ENCODE data around the gene NEGR1.

NEGR1 gene

GRCh38 chr1:71566413-71566812 lies 715.9 kb downstream of the NEGR1 start:
- no peak for DNase-seq (ENCODE audit: low read depth in 2 of 2)

- no peak for DNase-seq (ENCODE audit: low read depth in 2 of 2)
Observed at GRCh38 chr1:71565831-71566230, 716.5 kb downstream of the NEGR1 start.

- DNase-seq (ENCODE audit: low read depth in 2 of 2), result no peak
Observed at GRCh38 chr1:71565262-71565661, 717.1 kb downstream of the NEGR1 start.

- no peak for DNase-seq (ENCODE audit: low read depth in 2 of 2)
Observed at GRCh38 chr1:71562298-71562697, 720.0 kb downstream of the NEGR1 start.

- DNase-seq (ENCODE audit: low read depth in 2 of 2), result no peak
Observed at GRCh38 chr1:71561729-71562128, 720.6 kb downstream of the NEGR1 start.

GRCh38 chr1:71561206-71561605 lies 721.1 kb downstream of the NEGR1 start:
- no peak for DNase-seq (ENCODE audit: low read depth in 2 of 2)

- DNase-seq (ENCODE audit: low read depth in 2 of 2), result no peak
Observed at GRCh38 chr1:71559880-71560279, 722.5 kb downstream of the NEGR1 start.

GRCh38 chr1:71557138-71557537 lies 725.2 kb downstream of the NEGR1 start:
- DNase-seq (ENCODE audit: low read depth in 2 of 2), result no peak

GRCh38 chr1:71548398-71548890 lies 733.9 kb downstream of the NEGR1 start:
- no peak for DNase-seq (ENCODE audit: low read depth in 2 of 2)

GRCh38 chr1:71542155-71542554 lies 740.2 kb downstream of the NEGR1 start:
- DNase-seq (ENCODE audit: low read depth in 2 of 2), result no peak

- DNase-seq (ENCODE audit: low read depth in 2 of 2), result no peak
Observed at GRCh38 chr1:71533950-71534349, 748.4 kb downstream of the NEGR1 start.

- no peak for DNase-seq (ENCODE audit: low read depth in 2 of 2)
Observed at GRCh38 chr1:71532343-71532742, 750.0 kb downstream of the NEGR1 start.

- DNase-seq (ENCODE audit: low read depth in 2 of 2), result no peak
Observed at GRCh38 chr1:71526824-71527223, 755.5 kb downstream of the NEGR1 start.

- no peak for DNase-seq (ENCODE audit: low read depth in 2 of 2)
Observed at GRCh38 chr1:71522721-71523120, 759.6 kb downstream of the NEGR1 start.

- no peak for DNase-seq (ENCODE audit: low read depth in 2 of 2)
Observed at GRCh38 chr1:71521655-71522264, 760.6 kb downstream of the NEGR1 start.

- DNase-seq (ENCODE audit: low read depth in 2 of 2), result no peak
Observed at GRCh38 chr1:71511505-71511904, 770.8 kb downstream of the NEGR1 start.

GRCh38 chr1:71510725-71511124 lies 771.6 kb downstream of the NEGR1 start:
- DNase-seq (ENCODE audit: low read depth in 2 of 2), result no peak

- no peak for DNase-seq (ENCODE audit: low read depth in 2 of 2)
Observed at GRCh38 chr1:71509051-71509595, 773.2 kb downstream of the NEGR1 start.

- no peak for DNase-seq (ENCODE audit: low read depth in 2 of 2)
Observed at GRCh38 chr1:71502006-71502405, 780.3 kb downstream of the NEGR1 start.

GRCh38 chr1:71498542-71498941 lies 783.8 kb downstream of the NEGR1 start:
- no peak for DNase-seq (ENCODE audit: low read depth in 2 of 2)

GRCh38 chr1:71494163-71494562 lies 788.2 kb downstream of the NEGR1 start:
- DNase-seq (ENCODE audit: low read depth in 2 of 2), result no peak

- DNase-seq (ENCODE audit: low read depth in 2 of 2), result no peak
Observed at GRCh38 chr1:71492298-71493041, 789.9 kb downstream of the NEGR1 start.

- DNase-seq (ENCODE audit: low read depth in 2 of 2), result no peak
Observed at GRCh38 chr1:71490432-71490831, 791.9 kb downstream of the NEGR1 start.
